CD4-positive, alpha-beta T cell treated with Interleukin-15 for 1 hour (primary cell): ENCODE results near the gene SLC37A2.

Experiments used
- DNase-seq: peaks from one replicate; pipeline ENCODE4 v3.0.0-alpha.2; 2020

The SLC37A2 gene

DNA sequence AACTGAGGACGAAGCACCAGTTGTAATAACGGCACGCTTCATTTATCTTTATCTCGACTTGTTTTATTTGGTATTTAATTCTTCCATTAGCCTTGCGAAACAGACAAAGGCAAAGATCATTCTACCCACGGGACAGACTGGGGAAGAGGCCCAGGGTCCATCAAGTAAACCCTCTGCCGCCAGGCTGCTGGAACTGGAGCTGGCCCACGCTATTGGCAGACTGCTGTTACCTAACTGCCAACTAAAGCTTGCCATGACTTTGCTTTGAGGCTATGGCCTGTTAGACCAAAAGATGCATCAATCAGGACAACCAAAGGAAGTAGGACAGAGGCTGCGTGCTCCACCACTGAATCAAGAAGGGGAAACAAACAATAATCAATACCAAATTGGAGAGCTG, 49.1 kb downstream of the SLC37A2 start:
- no peak for DNase-seq

DNA sequence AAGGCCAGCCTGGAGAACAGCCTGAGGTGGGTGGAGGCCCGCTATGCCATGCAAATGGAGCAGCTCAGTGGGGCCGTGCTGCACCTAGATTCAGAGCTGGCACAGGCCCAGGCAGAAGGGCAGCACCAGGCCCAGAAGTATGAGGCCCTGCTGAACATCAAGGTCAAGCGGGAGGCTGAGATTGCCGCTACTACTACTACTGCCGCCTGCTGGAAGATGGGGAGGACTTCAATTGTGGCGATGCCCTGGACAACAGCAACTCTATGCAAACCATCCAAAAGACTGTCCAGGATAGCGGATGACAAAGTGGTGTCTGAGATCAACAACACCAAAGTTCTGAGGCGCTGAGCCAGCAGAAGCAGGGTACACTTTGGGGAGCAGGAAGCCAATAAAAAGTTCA, 51.4 kb downstream of the SLC37A2 start:
- DNase-seq, result no peak

DNA sequence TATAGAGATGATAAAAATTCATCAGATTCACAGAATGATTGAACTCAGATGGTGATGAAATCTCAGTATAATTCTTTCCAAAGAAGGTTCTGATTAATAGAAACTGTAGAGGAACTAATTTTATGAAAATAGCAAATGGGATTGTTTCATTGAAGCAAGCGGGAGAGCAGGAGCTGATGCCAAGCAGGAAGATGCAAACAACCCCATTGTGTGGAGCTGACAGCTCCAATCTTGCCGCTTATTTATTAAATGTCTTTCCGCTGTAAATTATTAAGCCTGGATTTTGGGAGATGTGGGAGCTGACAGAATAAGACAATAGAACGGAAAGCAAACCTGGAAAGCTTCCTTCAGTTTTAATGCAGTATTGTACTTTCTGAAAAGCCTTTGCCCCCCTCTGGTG, 54.3 kb downstream of the SLC37A2 start:
- no peak for DNase-seq

DNA sequence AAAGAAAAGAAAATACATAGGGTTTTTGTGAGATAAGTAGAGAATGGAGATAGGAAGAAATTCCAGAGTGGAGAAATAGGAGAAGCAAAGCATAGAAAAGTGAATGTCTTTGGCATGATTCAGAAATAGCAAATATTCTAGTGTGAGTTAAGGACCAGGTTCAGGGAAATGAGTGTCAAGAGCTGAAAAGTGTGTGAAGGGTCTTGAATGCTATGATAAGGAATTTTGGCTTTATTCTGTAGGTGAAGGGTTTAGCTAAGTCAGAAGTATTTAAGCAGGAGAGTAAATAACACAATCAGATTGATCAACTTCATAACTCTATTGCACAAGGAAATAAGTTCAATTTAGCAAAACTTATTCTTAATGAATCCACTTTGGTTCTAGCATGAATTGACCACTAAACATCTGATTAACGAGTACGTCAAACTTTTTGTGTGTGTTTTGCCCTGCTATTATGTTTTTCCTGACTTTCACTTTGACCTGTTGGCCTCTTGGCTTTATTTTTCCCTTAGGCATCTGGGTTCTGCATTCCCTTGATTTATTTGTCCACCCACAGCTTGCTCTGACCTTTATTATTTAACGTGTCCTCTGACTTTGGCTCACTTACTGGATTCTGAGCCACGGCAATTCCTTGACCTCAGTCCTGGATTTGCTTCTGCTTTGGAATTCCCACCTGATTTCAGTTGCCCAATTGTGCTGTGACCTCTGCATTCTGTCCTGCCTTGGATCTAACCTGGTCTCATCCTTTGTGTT, 60.3 kb downstream of the SLC37A2 start:
- no peak for DNase-seq

DNA sequence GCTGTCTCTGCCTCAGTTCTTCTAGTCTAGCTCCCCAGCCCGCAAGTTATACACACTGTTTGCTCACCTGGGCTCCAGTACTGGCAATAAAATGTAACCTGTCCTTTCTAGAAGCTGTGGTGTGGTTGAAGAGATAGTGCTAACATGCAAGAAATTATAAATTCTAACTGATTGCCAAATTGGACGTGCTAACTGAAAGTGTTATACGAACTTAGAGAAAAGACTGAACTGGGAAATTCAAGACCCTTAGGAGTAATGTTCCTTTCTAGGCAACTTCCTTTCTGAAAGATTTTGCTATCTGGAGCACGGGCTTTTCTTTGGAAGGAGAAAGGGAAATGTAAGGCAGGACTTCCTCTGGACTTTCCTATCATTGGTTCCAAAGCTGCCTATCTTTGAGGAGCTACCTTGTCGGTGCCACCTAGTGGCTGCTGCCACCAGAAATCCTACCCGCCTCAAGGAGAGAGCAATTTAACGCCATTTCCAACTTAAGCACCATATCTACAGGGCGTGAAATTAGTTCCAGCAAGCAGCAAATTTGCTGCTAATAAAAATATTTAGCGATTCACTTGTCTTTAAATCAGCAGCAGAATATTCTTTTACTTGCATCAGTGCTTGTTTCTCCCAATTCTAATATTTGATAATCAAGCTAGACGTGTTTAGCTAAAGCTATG, 61.0 kb downstream of the SLC37A2 start:
- DNase-seq, result peak; percentile 36

DNA sequence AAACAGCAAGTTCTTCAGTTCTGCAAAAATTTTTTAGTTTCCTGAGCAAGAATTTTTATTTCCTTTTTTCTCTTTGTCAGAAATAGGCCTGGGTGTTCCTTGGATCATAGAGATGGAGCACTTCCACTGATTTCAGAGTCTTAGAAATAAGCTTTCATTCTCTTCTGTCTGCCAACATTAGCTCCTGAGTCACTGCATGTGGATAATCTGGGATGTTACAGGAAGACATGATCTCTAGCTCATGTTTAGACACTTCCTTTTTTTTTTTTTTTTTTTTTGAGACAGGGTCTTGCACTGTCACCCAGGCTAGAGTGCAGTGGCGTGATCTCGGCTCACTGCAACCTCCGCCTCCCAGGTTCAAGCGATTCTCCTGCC, 61.5 kb downstream of the SLC37A2 start:
- DNase-seq, result no peak

DNA sequence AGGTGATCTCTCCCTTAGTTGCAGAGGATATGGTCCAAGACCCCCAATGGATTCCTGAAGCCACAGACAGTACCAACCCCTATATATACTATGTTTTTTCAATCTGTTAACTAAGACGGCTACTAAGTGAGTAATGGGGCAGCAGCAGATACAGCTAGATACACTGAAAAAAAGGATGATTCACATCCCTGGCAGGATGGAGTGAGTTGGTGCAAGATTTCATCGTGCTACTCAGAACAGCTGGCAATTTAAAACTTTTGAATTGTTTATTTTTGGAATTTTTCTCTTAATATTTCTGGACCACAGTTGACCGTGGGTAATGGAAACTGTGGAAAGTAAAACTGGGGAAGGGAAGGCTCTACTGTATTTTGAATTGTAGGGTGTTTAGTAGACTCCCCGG, 65.3 kb downstream of the SLC37A2 start:
- no peak for DNase-seq

DNA sequence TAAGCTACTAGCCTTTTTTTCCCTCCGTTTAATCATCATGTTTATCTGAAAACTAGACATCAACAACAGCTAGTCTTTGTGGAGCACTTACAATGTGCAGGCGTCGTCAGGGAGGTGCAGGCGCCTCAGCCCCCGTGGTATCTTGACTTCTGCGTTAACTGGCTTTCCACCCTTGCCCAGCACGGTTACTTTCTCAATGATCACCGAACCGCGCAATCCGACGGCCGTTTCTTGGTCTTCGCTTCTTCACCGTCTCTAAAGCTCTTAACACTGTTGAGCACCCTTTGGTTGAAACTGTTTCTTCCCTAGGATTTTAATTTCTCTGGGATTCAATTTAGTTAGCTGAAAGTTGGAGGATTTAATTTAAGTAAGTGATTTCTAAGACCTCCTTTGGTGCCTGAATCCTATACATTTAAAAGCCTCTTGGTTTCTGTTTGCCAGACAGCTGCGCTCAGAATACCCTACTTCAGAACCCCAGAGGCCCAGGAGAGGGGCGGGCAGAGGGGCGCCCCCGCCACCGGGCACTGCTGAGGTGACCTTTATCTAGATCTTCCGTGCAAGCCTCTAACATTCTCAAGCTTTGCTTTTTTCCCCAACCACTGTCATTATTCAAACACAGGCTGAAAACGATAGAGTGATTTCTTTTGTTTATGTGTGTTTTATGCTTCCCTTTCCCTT, 66.3 kb downstream of the SLC37A2 start:
- no peak for DNase-seq

DNA sequence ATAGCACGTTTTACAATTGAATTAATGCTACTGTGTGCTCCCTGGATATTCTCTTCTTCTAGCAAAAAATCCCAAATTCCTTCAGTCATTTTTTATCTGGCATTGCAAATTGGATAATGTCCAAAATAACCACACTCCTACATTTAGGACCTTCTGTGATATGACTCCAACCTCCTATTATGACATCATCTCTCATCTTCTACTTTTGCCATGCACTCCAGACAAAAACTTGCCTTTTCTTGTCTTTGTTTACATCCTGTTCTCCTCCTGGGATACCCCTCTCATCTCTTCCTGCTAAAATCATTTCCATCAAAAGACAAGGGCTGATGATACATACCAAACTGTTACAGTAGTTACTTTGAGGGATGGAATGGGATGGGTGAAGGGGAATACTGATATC, 69.0 kb downstream of the SLC37A2 start:
- no peak for DNase-seq

DNA sequence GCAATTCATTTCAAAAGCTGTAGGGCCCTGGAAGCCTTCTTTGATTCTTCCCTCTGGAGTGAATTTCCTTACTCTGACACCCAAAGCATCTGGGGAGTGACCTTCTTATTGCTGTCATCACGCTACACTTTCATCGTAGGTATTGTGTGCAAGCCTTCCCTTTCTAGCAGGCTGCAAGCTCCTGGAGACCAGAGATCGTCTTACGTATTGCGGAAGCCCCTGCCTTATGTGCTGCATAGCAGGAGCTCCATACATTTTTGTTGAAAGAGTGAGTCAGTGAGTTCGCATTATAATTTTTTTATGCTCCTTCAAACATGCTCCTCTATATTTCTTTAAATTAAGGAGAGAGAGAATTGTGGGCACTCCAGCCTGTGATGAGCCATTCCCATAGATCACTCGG, 69.5 kb downstream of the SLC37A2 start:
- no peak for DNase-seq

DNA sequence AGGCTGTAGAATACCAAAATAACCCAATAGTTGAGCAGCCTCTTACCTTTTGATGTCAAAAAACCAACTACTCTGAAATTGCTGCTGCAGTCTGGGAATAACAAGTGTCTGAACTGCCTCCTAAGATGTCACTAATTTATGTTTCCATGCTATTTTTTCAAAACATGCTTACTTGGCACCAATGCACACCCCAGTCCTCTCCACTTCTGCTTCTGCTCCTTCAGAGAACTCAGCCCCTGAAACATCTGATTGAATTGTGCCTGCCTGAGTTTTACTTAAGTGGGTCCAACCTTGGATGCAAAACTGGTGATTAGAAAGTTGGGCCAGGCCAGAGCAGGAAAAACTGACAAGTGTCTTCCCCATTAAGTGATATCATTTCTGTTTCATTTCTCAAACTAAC, 72.9 kb downstream of the SLC37A2 start:
- DNase-seq, result no peak

DNA sequence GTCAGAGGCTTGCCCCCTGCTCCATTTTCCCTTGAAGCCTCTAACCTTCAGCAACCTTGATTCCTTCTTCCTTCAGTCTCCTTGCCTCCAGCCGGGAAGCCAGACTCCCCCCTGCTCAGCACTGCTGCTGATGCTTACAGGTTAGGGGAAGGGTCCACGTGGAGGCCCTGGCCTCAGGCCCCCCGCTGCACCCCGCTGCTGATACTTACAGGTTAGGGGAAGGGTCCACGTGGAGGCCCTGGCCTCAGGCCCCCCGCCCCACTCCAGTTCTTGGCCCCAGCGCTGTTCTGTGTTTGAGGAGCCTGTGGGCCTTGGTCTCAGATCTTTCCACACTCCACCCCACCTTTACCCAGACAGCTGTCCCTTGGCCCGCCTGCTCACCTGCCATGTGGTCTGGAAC, 75.9 kb downstream of the SLC37A2 start:
- DNase-seq, result no peak

DNA sequence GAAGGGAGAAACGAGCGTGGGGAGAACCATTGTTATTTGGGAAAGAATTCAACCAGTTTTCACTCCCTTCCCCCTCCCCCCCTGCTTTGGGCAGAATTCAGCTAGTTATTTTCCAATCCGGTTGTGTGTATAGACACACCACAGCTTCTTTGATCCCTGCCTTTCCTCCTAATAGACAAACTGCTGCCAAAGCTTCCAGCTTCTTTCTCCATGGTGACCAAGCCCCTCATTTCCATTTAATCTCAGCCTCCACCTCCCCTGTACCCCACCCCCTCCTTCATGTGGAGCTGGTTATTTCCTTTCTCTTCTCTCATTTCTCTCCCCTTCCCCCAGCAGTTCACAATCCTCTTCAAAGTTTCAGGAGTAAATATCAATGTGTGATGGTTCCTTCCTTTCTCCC, 76.7 kb downstream of the SLC37A2 start:
- no peak for DNase-seq
